SU-DHL-6 (cell line): Measurements from ENCODE around the gene EPHA4.

ENCODE experiments used
- EZH2phosphoT487 ChIP-seq: fragments of 200-600 bp; sonication (generic), shearing (Covaris generic); conservative IDR thresholded peaks from 2 replicates; pipeline ENCODE4 v1.6.1; 2018; ENCODE audit warnings: mild to moderate bottlenecking, antibody characterized with exemption, low read length, moderate library complexity, mixed read lengths
- TF ChIP-seq, protein P1 (sequence below): fragments of 200-600 bp; sonication (generic); IDR thresholded peaks from one replicate; pipeline ENCODE4 v1.5.1; 2017; ENCODE audit warnings: antibody characterized with exemption, mild to moderate bottlenecking, low read length, moderate library complexity; ENCODE audit not compliant: insufficient read depth, poor library complexity, severe bottlenecking

- TF ChIP-seq, protein P1, sequence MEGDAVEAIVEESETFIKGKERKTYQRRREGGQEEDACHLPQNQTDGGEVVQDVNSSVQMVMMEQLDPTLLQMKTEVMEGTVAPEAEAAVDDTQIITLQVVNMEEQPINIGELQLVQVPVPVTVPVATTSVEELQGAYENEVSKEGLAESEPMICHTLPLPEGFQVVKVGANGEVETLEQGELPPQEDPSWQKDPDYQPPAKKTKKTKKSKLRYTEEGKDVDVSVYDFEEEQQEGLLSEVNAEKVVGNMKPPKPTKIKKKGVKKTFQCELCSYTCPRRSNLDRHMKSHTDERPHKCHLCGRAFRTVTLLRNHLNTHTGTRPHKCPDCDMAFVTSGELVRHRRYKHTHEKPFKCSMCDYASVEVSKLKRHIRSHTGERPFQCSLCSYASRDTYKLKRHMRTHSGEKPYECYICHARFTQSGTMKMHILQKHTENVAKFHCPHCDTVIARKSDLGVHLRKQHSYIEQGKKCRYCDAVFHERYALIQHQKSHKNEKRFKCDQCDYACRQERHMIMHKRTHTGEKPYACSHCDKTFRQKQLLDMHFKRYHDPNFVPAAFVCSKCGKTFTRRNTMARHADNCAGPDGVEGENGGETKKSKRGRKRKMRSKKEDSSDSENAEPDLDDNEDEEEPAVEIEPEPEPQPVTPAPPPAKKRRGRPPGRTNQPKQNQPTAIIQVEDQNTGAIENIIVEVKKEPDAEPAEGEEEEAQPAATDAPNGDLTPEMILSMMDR, result no peak
- no peak for TF ChIP-seq EZH2phosphoT487
These were observed 108.7 kb downstream of the EPHA4 start for GRCh38 chr2:221463241-221463896.
